ENCODE data around the gene B3GALT4.

The B3GALT4 gene

DNA sequence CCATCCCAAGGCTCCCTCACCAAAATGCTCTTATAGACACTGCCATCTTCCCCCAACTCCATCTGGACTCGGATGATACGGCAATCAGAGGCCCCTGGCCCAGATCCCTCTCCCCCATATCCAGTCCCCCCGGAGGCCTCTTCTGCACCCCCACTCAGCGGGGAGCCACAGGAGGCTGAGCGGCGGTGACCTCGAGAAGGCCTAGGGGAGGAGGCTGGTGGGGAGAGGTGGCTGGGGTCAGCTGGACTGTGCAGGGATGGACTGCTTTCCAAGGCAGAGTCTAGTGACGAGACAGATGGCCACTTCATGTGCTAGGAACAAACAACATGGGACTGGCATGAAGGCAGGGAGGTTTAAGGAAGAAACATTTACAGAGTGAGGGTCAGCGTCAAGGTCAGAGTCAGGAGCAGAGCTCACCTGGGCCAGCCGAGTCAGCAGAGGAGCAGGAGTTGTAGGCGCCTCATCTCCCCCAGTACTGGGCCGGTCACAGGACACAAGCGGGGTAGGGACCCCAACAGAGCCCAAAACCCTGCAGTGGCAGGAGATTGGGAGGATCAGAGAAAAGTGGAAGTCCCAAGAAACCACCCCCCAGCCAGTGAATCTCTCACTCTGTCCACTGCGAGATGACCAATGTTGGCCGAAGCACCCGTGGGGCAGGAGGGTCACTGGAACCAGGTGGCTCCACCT, 16.2 kb downstream of the B3GALT4 start:
- DNase-seq (ENCODE audit: low read depth in 2 of 2): no peak

DNA sequence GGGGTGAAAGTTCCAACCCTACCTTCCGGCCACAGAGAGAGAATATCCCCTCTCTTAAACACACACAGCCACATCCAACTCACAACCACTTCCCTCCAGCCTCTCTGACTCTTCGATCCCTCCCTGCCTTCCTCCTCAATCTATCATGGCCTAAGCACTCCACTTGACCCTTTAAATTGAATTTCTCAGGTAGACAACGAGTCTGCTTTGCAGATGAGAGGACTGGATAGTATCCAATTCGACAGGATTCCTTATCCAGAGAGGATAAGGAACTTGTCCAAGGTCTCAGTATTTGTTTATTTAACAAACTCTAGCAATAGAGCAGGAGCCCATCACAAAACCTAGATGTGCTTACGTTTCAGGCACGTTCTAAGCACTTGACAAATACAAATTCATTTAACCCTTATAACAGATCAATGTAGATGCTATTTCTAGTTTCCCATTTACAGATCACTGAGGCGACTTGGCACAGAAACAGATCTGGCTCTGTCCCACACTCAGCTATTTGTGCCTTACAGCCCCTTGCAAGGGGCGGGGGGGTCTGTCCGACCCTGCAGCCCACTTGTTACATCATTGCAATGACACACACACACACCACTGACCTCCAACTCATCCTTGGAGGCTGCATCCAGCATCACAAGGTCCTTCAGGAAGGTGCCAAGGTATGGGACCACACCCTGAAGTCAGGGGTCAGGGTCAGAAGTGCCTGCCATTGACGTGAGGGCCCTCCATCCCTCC, 17.3 kb downstream of the B3GALT4 start:
- DNase-seq (ENCODE audit: low read depth in 2 of 2): no peak

DNA sequence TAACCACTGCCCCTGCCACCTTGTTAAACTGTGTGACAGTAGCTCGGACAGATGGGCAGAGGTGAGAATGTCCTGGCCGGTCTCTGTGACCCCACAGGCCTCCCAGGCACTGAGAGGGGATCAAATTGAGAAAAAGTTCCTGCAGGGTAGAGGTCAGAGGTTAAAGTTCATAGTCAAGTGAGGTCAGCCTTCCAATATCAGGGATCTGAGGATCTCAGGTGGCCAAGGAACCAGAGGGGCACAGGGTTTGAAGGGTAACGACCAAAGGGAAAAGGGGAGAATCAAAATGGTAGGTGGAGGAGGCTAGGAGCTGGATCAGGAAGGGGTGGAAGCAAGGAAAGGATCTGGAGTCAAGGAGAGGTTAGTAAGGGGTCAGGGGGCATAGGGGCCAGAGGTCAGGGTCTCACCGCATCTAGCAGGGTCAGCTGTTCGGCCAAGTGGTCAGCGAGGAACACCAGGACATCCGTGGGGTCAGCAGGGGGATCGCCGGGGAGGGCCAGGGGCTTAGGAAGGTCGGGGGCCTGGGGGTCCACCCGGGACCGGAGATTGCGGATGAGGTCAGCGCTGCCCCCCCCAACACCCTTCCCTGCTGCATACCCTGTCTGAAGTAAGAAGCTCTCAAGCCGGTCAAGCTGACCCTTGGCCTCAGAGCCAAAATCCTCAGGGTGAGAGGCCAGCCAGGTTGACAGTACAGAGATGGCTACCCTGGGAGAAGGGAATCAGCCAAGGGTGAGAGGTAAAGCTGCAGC, 18.9 kb downstream of the B3GALT4 start:
- DNase-seq (ENCODE audit: low read depth in 2 of 2): no peak

DNA sequence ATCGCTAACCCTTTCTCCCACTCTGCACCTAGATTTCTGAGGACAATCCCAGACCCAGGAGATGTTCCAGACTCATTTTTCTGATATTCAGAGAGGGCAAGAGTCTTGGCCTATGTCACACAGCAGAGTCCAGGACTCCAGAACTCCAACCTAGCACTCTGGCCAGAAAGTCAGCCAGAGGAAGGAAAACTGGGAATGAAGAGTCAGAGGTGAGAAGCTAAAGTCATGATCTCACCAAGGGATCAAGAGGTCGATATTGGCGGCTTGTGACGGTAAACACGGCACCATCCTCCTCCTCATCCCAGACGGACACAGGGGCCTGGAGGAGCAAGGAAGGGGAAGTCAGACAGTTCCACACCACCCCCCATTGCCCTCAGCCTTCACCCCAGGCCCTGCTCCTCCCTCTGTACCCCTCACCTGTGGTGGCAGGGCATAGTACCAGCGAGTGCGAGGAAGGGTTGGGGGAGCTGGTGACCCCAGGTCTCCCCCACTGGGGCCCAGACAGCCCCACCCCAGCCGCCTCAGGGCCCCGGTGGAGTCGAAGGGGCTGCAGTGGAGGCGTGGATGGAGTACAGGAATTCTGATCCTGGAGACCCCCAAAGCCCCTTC, 20.0 kb downstream of the B3GALT4 start:
- DNase-seq (ENCODE audit: low read depth in 2 of 2): no peak

DNA sequence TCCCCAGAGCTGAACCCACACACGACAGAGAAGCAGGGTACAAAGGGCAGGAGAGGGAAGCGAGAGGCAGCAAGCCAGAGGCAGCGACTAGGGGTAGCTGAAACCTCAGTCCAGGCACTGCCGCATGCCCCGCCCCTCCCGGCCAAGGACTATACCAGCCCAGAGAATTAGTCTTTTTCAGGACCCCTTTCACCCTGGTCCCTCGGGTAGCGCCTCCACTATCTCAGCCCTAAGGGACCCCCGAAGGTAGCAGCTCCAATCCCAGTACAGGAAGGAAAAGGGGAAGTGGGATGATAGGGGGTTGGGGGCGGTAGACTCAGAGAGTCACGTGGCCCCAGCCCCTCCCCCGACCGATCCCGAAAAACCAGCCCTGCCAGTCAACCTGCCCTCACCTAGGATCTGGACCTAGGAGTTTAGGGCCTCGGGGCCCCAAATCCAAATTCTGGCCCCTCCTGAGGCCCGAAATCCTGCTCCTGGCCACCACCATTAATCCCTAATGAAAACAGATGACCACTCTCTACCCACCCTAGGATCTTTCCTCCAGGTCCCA, 20.6 kb downstream of the B3GALT4 start:
- DNase-seq (ENCODE audit: low read depth in 2 of 2): no peak

DNA sequence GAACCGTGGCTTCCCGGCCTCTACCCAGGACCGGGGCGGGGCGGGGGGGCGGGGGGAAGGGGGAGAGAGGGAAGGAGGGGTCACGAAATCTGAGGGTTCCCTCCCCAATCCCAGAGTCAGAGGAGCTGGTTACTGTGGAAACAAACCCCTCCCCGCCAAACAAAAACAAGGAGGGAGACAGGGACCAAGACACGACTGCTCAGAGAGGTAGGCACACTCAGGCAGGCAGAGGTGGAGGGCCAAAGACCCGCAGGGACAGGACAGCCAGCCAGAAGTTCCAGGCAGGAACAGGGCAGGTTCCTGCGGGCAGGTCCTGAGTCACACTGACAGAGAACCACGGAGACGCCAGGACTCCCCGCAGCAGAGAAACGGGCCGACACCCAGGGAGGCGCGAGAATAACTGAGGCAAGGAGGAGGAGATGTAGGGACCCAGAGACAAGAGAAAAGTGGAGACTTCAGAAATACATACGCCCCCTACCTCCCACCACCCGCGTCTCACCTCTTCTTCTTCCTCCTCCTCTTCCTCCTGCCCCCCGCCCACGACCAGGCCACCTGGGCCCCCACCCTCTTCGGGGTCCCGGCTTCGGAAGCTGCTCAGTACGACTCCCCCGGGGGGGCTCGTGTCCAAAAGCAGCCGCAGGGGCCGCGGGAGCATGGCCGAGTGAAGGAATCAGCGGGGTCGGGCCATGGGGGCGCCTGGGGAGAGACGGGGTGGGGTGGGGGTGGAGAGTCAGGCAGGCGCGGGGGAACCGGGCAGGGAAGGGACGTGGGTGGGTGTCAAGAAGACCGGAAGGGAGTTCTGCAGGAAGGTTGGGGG, 21.2 kb downstream of the B3GALT4 start:
- DNase-seq (ENCODE audit: low read depth in 2 of 2): peak in 1 of 2 donors; percentile 47

DNA sequence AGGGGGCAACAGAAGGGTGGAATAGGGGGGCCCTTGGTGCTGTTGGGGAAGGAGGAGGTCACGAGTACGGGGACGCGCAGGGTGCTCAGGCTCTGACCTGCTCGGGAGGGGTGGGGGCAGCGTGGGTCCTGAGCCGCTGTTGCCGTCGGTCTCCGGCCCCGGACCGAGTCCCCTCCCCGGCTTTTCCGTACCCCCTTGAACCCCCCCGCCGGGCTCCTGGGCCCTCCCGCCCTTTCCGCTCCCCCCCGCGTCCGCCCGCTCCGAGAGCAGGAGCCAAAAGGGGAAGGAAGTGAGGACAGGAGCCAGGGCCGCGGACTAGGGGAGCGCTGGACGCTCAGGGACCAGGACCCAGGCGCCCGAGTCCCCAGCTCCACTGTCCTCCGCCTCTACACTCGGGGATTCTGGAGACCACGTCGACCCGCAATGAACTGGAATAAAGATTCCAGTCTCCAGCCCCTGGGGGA, 21.9 kb downstream of the B3GALT4 start, which contains the start of gene RGL2:
Gene RGL2, minus strand, starts transcription at position 170 of the 464 bp plus-strand sequence. CDS start 332 bp downstream, outside the sequence.
- peak in 1 of 2 donors; percentile 21 for DNase-seq (ENCODE audit: low read depth in 2 of 2)

DNA sequence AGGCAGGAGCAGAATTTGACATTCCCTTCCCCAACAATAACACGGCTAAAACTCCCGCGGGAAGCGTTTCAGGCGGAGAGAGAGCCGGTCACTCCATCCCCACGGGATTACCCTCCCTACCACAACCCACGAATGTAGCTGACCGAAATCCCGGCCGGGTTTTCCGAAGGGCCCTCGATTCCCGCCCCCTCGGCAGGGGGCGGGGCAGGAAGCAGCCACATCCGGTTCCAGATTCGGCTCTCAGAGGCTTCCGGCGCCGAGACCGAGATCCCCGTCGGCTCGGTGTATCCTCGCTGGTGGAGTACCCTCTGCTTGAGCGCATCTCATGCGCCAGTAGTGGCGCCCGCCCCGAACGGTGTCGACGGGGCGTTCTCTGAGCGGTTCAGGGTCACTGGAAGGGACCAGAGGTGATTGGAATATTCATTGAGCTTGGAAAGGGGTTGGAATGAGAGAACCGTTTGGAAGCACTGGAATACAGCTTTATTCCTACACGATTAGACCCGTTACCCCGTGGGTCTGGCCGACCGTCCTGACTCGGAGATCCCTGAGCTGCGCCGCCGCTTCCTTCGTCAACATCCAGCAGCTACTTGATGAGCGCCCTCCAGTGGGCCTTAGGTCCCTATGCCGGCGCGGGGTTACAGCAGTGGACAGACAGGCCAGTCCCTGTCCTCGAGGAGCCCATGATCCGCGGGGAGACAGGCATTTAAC, 22.5 kb downstream of the B3GALT4 start:
- DNase-seq (ENCODE audit: low read depth in 2 of 2): peak; percentile 91 to 93

DNA sequence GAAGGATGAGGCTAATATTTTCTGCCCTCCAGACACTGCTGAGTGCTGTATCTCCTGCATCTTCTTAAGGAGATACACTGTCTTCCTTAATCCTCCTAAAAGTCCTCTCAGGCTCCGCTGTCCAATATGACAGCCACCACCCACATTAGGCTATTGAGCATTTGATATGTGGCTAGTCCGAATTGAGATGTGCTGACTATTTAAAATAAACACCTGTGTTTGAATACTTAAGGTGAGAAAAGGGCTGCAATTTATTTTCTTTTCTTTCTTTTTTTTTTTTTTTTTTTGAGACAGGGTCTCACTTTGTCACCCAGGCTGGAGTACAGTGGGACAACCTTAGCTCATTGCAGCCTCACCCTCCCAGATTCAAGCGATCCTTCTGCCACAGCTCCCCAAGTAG, 25.0 kb downstream of the B3GALT4 start:
- no peak for DNase-seq (ENCODE audit: low read depth in 2 of 2)

DNA sequence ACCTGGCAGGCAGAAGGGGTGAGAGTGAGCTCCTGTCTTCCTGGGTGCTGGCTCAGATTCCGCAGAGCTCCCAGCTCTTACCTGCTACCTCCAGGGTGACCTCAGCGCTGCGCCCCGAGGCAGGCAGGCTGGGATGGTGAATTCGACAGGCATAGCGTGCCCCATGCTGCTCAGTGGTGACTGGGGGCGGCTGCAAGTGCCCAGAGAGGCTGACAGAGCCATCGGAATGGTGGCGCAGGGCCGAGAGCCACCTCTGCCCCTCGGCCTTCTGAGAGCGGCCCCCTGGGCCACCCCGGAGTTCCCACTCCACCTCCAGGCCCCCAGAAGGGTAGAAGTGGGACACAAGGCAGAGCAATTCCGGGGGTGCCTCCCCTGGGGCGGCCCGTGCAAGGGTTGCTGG, 27.3 kb downstream of the B3GALT4 start:
- no peak for DNase-seq (ENCODE audit: low read depth in 2 of 2)

DNA sequence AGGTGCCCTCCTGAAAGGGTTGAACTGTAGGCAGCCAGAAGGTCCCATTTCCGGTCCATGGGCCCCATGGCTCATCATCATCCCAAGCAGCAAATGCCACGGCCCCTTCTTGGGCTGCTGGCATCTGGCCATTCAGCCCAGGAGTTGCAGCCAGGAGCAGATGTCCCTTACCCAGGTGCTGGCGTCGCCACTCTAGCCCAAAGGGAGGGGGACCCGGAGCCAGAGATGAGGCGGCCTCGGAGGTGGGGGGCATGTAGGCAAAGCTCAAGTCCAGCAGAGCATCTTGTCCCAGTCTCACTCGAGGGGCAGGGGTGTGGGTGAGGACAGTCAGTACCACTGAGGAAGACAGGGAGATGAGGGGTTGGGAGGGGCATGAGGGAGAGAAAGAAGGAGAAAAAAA, 28.1 kb downstream of the B3GALT4 start:
- no peak for DNase-seq (ENCODE audit: low read depth in 2 of 2)

DNA sequence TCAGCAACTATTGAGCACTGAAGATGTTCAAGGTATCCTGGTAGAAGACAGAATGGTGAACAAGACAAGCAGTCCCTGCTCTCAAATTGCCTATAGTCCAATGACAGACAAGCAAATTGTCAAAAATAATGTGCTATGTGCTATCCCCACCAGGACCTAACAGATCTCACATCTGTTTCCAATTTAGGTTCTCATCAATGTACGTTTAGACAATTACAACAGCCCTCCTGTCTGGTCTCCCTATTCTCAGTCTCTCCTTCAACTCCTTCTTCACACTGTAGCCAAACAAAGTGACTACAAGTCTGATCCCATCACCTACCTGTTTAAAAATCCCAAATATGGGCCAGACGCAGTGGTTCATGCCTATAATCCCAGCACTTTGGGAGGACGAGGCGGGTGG, 29.4 kb downstream of the B3GALT4 start:
- DNase-seq (ENCODE audit: low read depth in 2 of 2): no peak

DNA sequence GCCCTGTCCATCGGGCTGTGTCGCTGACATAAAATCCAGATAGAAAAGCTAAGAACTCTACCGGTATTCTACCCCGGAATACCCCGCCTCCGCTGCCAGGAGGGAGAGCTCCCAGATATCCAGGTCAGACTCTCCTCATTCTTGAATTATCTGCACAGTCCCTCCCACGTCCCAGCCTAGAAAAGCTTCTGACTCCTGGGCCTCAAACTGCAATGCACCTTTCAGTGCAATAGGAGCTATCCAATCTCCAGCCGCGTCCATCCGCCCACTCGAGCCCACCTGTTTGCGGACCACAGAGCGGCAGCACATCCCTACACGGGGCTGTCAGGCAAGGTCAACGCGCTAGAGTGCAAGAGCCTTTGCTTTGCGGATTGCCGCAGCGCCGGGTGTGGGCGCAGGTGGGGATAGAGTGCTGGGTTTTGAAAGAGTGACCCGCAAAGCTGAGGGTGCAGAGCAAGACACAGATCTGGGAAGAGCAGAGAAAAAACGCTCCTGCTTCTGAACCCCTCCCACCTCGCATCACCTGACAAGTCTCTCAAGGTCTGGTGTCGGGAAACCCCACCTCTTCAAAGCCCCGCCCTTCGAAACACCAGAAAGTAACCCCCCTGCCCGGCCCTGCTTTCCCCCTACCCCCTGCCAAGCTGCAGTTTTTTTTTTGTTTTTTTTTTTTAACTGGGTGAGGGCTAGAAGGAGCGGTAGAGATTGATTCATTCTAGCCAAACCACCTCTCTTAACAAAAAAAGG, 35.6 kb downstream of the B3GALT4 start:
- DNase-seq (ENCODE audit: low read depth in 2 of 2): peak in 1 of 2 donors; percentile 66

DNA sequence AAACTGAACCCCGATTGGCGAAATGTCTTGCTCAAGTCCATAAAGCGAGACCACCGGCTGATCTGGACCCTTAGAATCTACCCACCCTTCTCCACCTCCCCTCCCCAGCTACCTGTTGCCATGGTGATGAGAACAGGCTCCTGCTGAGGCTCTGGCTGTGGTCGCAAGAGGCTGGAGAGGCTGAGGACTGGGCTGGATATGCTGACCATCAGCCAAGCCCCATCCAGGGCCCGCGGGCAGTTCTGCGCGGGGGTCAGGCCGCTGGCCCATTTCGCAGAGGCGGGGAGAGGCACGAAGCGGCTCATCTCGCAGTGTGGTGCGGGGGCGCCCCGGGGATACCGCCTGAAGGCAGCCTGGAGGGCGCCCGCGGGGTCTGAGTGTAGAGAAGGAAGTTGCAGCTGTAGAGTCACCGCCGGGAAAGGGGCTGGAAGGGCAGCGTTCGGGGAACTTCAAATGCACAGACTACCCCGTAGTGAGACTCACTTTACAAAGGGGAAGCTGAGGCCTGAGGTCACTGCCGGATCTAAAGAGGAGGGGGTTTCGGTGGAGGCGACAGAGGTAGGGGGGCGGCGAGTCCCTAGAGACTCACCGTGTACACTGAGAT, 36.3 kb downstream of the B3GALT4 start:
- peak in 1 of 2 donors; percentile 38 for DNase-seq (ENCODE audit: low read depth in 2 of 2)

DNA sequence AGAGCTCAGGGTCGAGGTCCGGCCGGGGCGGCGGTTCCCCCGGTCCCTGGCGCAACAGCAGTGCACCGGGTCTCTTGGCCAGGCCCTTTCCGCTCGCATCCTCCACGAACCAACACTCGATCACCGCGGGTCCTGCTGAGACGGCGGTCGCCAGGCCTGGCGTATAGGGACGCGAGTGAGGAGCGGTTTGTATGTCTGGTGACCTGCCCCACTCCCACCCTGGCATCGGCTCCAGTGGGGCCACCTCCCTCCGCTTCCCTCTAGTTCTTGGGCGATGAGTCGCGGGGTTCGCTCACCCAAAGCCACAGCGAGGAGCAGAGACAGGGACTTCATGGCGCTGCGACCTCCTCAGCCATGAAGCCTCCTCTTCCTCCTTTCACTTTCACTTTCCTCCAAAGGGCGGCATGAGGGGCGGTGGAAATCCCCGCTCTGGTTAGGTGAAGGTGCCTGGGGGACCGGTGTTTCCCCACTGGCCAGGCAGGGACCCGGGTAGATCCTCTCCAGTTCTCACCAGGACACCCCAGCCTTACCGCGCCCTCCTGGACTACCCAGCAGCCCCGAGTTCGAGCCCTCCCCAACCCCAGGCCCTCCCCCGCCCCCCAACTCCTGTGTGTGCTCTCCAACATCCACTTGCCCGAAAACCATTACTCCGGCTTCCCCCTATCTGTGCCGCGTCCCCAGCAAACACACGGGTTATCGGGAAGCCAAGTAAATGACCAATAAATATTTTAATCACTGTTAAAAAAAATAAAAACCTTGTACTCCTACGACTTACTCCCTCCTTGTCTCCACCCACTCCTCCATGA, 37.0 kb downstream of the B3GALT4 start, which contains the start of gene TAPBP:
Gene TAPBP, minus strand, starts transcription at position 370 of the 806 bp plus-strand sequence. Its CDS starts 37 bp downstream, at position 333.
- DNase-seq (ENCODE audit: low read depth in 2 of 2): peak; percentile 81 to 87

DNA sequence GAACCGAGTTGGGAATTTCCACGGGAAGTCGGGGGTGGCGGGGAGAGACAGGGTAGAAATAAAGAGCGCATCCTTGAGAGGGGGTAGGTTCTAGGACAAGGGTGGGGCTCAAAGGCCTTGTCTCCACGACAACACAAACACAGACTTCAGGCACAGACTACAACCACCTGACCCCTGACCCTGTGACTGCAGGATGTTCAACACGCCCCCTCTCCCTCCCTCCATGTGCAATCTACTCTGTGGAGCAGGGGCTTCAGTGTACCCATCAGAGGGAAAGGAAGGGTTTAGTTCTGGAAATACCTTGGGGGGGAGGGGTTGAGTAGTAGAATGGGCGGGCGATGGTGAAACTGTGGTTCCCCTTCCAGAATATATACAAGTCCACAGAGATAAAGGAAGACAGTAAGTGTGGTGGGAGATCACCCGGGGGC, 37.6 kb downstream of the B3GALT4 start:
- DNase-seq (ENCODE audit: low read depth in 2 of 2): peak; percentile 43 to 53

DNA sequence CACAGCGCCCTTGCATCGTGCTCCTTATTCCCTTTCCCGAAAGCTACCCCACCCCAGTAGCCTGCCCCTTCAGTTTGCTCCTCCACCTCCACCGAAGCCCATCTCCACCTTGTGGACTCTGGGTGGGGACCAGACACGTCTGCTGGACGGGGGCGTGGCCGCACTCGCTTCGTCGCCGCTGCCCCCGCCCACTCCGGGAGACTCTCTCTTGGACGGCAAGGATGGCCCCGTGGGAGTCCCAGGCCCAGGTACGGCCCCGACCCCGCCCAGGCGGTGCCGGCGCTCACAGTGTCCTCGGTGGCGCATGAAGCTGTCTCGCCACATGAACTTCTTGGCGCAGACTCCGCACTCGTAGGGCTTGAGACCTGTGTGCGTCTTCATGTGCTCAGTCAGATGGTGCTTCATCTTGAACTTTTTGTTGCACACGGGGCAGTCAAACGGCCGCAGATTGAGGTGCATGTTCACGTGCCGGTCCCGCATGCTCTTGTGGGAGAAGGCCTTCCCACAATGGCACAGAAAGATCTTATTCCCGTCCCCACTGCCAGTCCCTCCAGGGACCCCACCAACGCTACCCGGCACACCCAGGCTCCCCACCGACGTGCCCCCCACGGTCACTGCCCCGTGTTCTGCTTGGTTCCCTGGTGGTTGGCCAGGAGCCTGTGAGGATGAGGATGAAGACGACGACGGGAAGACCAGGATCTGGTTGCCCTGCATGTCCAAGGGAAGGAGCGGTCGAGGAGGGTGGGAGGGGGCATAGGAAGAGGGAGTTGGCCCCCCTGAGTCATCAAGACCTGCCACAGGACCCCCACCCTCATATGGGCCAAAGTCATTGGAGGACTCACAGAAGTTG, 38.2 kb downstream of the B3GALT4 start:
- DNase-seq (ENCODE audit: low read depth in 2 of 2): no peak
